Endodermal cell (in vitro differentiated cells): ENCODE data around the gene ACVR1. TPM values are rescaled to one million over a fixed set of nuclear protein-coding genes. Genes with fewer than 3 reads are reported as not detected.
"Not testable (repeated sequence)": the region's sequence is repeated elsewhere in the genome, so short reads cannot be mapped to it uniquely, and the experiment has no call there.

ENCODE experiments used
- DNase-seq: peaks from one replicate; pipeline ENCODE4 v3.0.0-alpha.2; 2017
- H3K27ac ChIP-seq: 2 replicates; pipeline ENCODE4 v1.5.1; 2013; ENCODE audit warnings: mild to moderate bottlenecking, low read depth, low read length, moderate library complexity
- H3K27me3 ChIP-seq: 2 replicates; pipeline ENCODE4 v1.6.1; 2013; ENCODE audit warnings: mild to moderate bottlenecking, low read length, moderate library complexity; ENCODE audit not compliant: insufficient read depth, control insufficient read depth, poor library complexity, severe bottlenecking
- H3K36me3 ChIP-seq: 2 replicates; pipeline ENCODE4 v1.7.0; 2013; ENCODE audit warnings: mild to moderate bottlenecking, low read length, moderate library complexity; ENCODE audit not compliant: control insufficient read depth, insufficient read depth
- H3K4me1 ChIP-seq: one replicate; pipeline ENCODE4 v1.7.0; 2013; ENCODE audit warnings: low read length; ENCODE audit not compliant: control insufficient read depth, insufficient read depth
- H3K4me3 ChIP-seq: 2 replicates; pipeline ENCODE4 v1.5.1; 2013; ENCODE audit warnings: mild to moderate bottlenecking, low read length, moderate library complexity
- H3K9ac ChIP-seq: 2 replicates; pipeline ENCODE4 v1.6.1; 2013; ENCODE audit warnings: mild to moderate bottlenecking, low read length, moderate library complexity; ENCODE audit not compliant: poor library complexity, severe bottlenecking; ENCODE audit errors: extremely low read depth
- H3K9me3 ChIP-seq: 2 replicates; pipeline ENCODE4 v1.6.1; 2013; ENCODE audit warnings: mild to moderate bottlenecking, low read length, moderate library complexity; ENCODE audit not compliant: control insufficient read depth
- H3K27ac Mint-ChIP-seq: 2 replicates; pipeline ENCODE4 v1.8.0; 2020; ENCODE audit warnings: mixed read lengths
- H3K27me3 Mint-ChIP-seq: 2 replicates; pipeline ENCODE4 v1.8.0; 2021; ENCODE audit warnings: mild to moderate bottlenecking, mixed read lengths; ENCODE audit not compliant: insufficient read depth
- H3K36me3 Mint-ChIP-seq: 2 replicates; pipeline ENCODE4 v1.8.0; 2020; ENCODE audit warnings: low read depth, mixed read lengths
- H3K4me1 Mint-ChIP-seq: 2 replicates; pipeline ENCODE4 v1.8.0; 2020; ENCODE audit warnings: mixed read lengths
- H3K4me3 Mint-ChIP-seq: 2 replicates; pipeline ENCODE4 v1.8.0; 2020; ENCODE audit warnings: mild to moderate bottlenecking, moderate library complexity, mixed read lengths
- H3K9me3 Mint-ChIP-seq: 2 replicates; pipeline ENCODE4 v1.8.0; 2020; ENCODE audit warnings: mild to moderate bottlenecking, mixed read lengths
- WGBS, 2 experiments: methylation state at CpG; one replicate each; pipeline versions ENCODE4 v1.1.5 to v1.1.7; 2013; ENCODE audit warnings: missing lambda C conversion rate in 2 of 2, mixed read lengths in 1 of 2; ENCODE audit not compliant: insufficient coverage in 1 of 2, insufficient read length in 1 of 2; 5-methylcytosine and 5-hydroxymethylcytosine counted together
- total RNA-seq, 2 donors: library from RNA; stranded (reverse); fragmentation: NEBNext Ultra II Directional in 1 of 2; extraction: Animal tissue kit (Norgen Biotek cat#: 25700) in 1 of 2; gene quantifications; 2 replicates in 1 of 2; 3 replicates in 1 of 2; pipeline ENCODE4 v1.2.1, GENCODE V29; 2021
- TF ChIP-seq, protein P1 (sequence below): fragments of 200-600 bp; sonication (generic); conservative IDR thresholded peaks from 2 replicates; pipeline ENCODE4 v1.5.0; 2021; ENCODE audit warnings: antibody characterized with exemption, mild to moderate bottlenecking

The ACVR1 gene
- total RNA-seq, 2 donors from 2014 or later = 21.1 to 26.9 TPM

DNA sequence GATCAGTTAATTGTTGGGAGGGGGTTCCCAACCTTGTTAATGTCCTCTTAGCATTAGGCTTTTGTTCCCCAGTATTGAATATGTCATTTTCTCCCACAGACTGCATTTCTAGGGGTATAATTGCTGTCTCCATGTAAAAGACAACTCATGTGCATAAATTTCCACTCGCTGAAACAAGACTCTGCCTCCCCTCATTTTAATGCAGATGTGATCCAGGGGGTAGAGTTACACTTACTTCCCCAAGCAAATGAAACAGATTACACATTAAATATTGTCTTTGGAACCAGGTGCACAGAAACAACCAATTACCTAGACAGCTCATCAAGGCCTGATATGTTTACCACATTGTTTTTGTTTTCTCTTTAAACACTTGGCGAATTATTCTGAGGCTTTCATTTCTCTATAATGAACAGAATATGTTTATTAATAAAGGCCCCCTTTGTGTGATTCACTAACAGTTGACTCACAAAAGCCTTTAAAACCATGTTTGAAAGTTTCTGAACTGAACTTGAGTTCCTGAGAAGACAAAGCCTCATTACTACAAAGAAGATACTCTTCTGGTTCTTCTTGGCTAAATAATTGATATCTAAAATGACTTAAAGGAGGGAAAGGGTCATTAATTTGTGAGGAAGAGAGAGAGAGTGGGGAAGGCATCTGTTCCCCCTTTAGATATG is 15.0 kb upstream of the ACVR1 start:
- no peaks in the 10 kb centered on the region for H3K27me3 Mint-ChIP-seq
- no peak overlapping the region for H3K27ac ChIP-seq
- H3K27me3 ChIP-seq = no peaks in the 10 kb centered on the region
- H3K4me1 ChIP-seq = no peaks in the 10 kb centered on the region
- no peak for DNase-seq
- no peaks in the 10 kb centered on the region for H3K36me3 Mint-ChIP-seq
- H3K9me3 ChIP-seq = no peaks in the 10 kb centered on the region
- no peak overlapping the region for H3K4me3 Mint-ChIP-seq
- H3K4me3 ChIP-seq = no peak overlapping the region
- TF ChIP-seq, protein P1, sequence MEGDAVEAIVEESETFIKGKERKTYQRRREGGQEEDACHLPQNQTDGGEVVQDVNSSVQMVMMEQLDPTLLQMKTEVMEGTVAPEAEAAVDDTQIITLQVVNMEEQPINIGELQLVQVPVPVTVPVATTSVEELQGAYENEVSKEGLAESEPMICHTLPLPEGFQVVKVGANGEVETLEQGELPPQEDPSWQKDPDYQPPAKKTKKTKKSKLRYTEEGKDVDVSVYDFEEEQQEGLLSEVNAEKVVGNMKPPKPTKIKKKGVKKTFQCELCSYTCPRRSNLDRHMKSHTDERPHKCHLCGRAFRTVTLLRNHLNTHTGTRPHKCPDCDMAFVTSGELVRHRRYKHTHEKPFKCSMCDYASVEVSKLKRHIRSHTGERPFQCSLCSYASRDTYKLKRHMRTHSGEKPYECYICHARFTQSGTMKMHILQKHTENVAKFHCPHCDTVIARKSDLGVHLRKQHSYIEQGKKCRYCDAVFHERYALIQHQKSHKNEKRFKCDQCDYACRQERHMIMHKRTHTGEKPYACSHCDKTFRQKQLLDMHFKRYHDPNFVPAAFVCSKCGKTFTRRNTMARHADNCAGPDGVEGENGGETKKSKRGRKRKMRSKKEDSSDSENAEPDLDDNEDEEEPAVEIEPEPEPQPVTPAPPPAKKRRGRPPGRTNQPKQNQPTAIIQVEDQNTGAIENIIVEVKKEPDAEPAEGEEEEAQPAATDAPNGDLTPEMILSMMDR = no peak
- no peaks in the 10 kb centered on the region for H3K36me3 ChIP-seq
- 45% methylated on average over 2 of the region's 2 CpGs; no CpG with 5 or more reads in 1 of the 2 experiments for WGBS, 2 experiments
- no peak overlapping the region for H3K27ac Mint-ChIP-seq
- H3K9ac ChIP-seq = no peak overlapping the region
- H3K4me1 Mint-ChIP-seq = peaks cover 14% of the 10 kb centered on the region
- no peaks in the 10 kb centered on the region for H3K9me3 Mint-ChIP-seq

- no peak overlapping the region for H3K9ac ChIP-seq
- DNase-seq = no peak
- H3K4me1 Mint-ChIP-seq = peaks cover 14% of the 10 kb centered on the region
- WGBS, 2 experiments = 89 to 95% methylated on average over 3 of the region's 3 CpGs
- H3K4me3 ChIP-seq = no peak overlapping the region
- H3K27ac ChIP-seq = no peak overlapping the region
- TF ChIP-seq, protein P1 = no peak
- H3K36me3 ChIP-seq = no peaks in the 10 kb centered on the region
- no peaks in the 10 kb centered on the region for H3K9me3 ChIP-seq
- H3K27ac Mint-ChIP-seq = no peak overlapping the region
- no peaks in the 10 kb centered on the region for H3K27me3 ChIP-seq
- no peaks in the 10 kb centered on the region for H3K9me3 Mint-ChIP-seq
- H3K4me3 Mint-ChIP-seq = no peak overlapping the region
- H3K36me3 Mint-ChIP-seq = no peaks in the 10 kb centered on the region
- H3K27me3 Mint-ChIP-seq = no peaks in the 10 kb centered on the region
- H3K4me1 ChIP-seq = no peaks in the 10 kb centered on the region
These were observed 11.8 kb upstream of the ACVR1 start for GRCh38 chr2:157887946-157888345.

- H3K27me3 Mint-ChIP-seq, H3K4me1 Mint-ChIP-seq, H3K4me3 Mint-ChIP-seq, H3K27me3 ChIP-seq, H3K27ac Mint-ChIP-seq, H3K9me3 ChIP-seq, H3K4me1 ChIP-seq, H3K27ac ChIP-seq, DNase-seq, H3K9ac ChIP-seq, H3K9me3 Mint-ChIP-seq, H3K36me3 ChIP-seq, H3K4me3 ChIP-seq, H3K36me3 Mint-ChIP-seq: not testable (repeated sequence)
- WGBS, 2 experiments = 80 to 92% methylated on average over 4 to 5 of the region's 5 CpGs
These were observed 8.4 kb upstream of the ACVR1 start for GRCh38 chr2:157884533-157884932.

DNA sequence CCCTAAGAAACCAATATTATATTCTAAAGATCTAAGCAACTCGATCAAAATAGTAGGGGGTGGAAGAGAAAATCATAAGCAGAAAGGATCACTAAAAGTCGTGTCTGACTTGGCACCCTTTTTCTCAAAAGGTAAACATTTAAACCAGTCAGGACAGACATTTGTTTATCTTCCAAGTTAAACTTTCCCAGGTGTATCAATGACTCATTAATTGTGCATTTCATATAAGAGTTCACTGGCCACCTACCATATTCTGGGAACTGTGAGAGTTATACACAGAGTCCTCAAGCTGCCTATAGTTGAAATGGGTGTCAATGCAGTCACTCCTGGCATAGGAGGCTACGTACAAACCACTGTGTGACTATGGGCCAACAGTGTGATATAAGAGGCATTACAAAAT is 4.8 kb upstream of the ACVR1 start:
- H3K27me3 Mint-ChIP-seq = no peaks in the 10 kb centered on the region
- no peak overlapping the region for H3K27ac ChIP-seq
- no peaks in the 10 kb centered on the region for H3K9me3 ChIP-seq
- H3K4me3 Mint-ChIP-seq = no peak overlapping the region
- H3K9me3 Mint-ChIP-seq = no peaks in the 10 kb centered on the region
- H3K4me3 ChIP-seq = no peak overlapping the region
- H3K27ac Mint-ChIP-seq = no peak overlapping the region
- 83 to 91% methylated on average over 3 of the region's 3 CpGs for WGBS, 2 experiments
- H3K27me3 ChIP-seq = no peaks in the 10 kb centered on the region
- H3K36me3 Mint-ChIP-seq = no peaks in the 10 kb centered on the region
- no peaks in the 10 kb centered on the region for H3K36me3 ChIP-seq
- TF ChIP-seq, protein P1 = no peak
- H3K9ac ChIP-seq = no peak overlapping the region
- peaks cover 6% of the 10 kb centered on the region for H3K4me1 Mint-ChIP-seq
- peaks cover 4% of the 10 kb centered on the region for H3K4me1 ChIP-seq
- no peak for DNase-seq
